ENCODE data around the gene CRELD2. TPM values are rescaled to one million over a fixed set of nuclear protein-coding genes. Genes with fewer than 3 reads are reported as not detected.

The CRELD2 gene
- total RNA-seq, 1 experiment from 2014 or later, result 71.1 TPM

DNA sequence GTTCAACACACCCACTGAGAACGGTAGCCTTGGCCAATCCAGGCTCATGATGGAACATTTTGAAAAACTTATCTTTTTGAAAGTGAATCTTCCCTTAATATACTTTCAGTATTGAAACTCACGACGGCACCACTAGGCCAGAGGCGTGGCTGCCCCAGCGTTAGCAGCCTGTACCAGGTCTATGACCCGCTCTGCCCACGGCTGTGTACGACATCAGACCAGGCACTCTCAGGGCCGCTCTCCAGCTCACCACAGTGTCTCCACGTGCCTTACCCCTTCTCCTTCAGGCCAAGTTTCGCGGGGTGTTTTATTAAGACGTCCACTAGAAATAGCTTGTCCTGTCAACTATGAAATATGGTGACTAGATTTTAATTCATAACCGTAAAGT, 31.4 kb upstream of the CRELD2 start:
- DNase-seq (ENCODE audit: low read depth), result no peak

DNA sequence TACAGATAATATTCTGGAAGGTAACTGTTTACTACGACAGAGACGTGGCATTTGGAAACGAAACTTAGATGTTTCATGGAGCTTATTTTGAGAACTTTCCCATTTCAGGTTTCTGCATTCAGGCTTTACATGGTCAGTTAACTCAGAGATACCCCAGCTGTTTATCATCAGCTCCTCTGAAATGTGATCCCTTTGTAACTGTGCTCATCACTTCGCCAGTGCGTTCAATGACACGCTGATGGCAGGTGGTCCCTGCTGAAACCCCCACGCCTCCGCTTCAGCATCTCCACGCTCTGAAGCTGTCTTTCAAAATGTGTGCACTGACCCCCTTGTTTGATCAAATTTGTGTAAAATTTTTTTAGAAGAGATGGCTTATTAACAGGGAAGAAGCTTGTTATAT, 30.7 kb upstream of the CRELD2 start:
- no peak for DNase-seq (ENCODE audit: low read depth)

DNA sequence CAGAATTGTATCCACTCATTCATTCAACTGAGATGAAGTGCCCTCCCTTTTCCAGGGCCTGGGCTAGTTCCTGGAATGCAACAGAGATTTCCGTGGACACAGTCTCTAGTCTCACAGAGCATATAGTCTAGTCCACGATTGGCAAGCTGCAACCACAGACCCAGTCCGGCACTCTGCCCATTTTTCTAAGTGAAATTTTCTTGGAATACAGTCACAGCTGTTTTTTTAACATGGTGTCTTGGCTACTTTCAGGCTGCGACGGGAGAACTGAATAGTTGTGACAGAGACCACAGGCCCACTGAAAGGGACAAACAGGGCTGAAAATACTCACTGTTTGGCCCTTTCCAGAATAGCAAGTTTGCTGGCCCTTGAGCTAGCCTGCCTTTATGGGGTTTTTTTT, 29.4 kb upstream of the CRELD2 start:
- no peak for DNase-seq (ENCODE audit: low read depth)

DNA sequence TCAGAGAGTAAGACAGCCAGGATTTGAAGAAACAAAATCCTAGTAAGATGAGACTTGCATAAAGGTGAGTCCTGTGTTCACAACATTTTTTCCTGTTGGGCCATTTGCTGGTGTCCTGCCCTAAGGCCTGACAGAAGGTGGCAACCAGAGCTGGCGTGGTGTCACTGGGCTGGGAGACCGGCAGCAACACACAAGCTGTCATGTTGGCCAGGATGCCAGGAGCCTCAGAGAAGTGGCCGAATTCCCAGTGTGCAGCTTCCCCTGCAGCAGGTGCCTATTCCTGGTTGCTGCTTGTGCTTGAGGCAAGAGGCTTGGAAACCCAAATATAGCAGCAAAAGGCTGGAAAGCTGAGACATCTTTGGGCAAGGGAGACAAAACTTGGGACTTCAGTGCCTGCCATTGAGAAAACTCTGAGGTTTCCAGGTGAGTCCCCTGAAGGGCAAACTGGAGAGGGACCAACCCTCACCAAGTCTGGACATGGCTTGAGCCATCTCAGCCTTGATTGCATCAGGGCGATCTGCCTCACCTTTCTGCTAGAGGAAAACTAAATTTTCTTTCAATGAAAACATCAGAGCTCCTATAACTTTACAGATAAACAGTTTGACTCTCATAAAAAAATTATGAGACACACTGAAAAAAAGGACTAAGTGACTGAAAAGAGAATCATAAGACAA, 26.1 kb upstream of the CRELD2 start:
- no peak for DNase-seq (ENCODE audit: low read depth)

DNA sequence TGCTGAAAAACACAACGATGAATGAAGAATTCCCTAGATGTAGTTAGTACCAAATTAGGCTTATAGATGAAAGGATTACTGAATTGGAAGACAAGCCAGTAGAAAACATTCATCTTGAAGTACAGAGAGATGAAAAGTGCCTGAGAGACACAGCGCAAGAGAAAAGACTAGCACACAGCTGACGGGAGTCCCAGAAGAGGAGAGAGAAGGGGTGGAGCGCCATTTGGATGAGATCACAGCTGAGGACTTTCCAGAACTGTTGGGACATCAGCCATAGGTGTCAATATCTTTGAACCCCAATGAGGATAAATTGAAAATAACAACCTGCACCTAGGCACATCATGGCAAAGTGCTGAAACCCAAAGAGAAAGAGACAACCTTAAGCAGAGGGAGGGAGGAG, 25.4 kb upstream of the CRELD2 start:
- DNase-seq (ENCODE audit: low read depth), result no peak

- DNase-seq (ENCODE audit: low read depth), result peak; percentile 40
These were observed 23.9 kb upstream of the CRELD2 start for GRCh38 chr22:49894322-49895054.

GRCh38 chr22:49896201-49896600, 22.2 kb upstream of the CRELD2 start:
- no peak for DNase-seq (ENCODE audit: low read depth)

- no peak for DNase-seq (ENCODE audit: low read depth)
These were observed 21.3 kb upstream of the CRELD2 start for GRCh38 chr22:49897015-49897684.

DNA sequence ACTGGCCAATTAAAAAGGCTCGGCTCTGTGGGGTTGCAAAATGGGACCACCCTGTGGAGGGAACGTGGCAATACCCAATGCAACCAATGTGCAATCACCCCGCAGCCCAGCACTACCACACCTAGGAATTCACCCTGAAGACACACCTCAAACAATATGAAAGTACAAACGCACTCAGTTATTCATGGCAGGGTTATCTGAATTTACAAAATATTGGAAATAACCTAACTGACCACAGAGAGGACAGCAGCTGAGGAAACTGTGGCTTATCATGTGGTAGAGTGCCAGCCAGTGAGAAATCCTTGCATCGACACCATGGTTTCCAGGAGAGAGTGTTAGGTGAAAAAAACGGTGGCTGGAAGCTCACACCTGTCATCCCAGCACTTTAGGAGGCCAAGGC, 18.9 kb upstream of the CRELD2 start:
- DNase-seq (ENCODE audit: low read depth), result no peak

GRCh38 chr22:49900441-49901230, 17.8 kb upstream of the CRELD2 start:
- DNase-seq (ENCODE audit: low read depth), result no peak

DNA sequence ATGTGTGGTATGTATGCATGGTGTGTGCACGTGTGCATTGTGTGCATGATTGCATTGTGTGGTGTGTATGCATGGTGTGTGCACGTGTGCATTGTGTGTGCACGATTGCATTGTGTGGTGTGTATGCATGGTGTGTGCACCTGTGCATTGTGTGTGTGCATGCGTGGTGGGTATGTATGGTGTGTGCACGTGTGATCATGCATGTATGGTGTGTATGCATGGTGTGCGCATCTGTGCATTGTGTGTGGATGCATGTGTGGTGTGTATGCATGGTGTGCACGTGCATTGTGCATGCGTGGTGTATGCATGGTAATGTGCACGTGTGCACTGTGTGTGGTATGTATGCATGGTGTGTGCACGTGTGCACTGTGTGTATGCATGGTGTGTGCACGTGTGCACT, 17.0 kb upstream of the CRELD2 start:
- DNase-seq (ENCODE audit: low read depth), result no peak

DNA sequence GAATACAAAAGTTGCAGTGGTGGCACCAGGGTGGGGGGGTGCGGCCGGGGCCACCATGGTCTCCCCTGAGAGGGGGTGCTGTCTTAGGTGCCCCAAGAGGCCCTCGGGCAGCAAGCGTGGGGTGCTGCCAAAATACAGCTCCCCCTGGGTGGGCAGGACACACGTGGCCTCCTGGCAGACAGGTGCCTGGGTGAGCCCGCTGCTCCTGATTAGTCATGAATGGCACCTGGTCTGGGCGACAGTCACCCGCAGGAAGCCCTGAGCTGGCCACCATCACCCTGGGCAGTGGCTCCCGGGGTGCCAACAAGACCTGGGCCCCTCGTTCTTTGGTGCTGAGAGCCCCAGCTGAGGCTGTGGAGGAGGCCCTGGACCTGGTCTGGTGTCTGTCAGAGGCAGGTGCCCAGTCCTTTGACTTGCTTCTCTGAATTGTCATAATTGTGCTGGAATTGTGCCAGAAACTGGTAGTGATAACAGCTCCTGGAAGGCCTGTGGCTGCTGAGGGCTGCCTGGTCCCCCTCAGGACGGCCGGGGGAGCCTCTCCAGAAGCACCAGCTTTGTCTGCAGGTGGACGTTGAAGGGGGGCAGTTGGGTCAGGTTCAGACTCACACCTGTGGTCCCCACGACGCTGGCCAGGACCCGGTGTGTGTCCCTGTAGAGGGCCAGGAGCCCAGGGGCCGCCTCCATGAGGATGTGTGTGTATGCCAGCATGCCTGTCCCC, 15.0 kb upstream of the CRELD2 start:
- DNase-seq (ENCODE audit: low read depth), result no peak

- no peak for DNase-seq (ENCODE audit: low read depth)
These were observed 14.4 kb upstream of the CRELD2 start for GRCh38 chr22:49904040-49904369.

- no peak for DNase-seq (ENCODE audit: low read depth)
These were observed 13.0 kb upstream of the CRELD2 start for GRCh38 chr22:49905465-49905864.

DNA sequence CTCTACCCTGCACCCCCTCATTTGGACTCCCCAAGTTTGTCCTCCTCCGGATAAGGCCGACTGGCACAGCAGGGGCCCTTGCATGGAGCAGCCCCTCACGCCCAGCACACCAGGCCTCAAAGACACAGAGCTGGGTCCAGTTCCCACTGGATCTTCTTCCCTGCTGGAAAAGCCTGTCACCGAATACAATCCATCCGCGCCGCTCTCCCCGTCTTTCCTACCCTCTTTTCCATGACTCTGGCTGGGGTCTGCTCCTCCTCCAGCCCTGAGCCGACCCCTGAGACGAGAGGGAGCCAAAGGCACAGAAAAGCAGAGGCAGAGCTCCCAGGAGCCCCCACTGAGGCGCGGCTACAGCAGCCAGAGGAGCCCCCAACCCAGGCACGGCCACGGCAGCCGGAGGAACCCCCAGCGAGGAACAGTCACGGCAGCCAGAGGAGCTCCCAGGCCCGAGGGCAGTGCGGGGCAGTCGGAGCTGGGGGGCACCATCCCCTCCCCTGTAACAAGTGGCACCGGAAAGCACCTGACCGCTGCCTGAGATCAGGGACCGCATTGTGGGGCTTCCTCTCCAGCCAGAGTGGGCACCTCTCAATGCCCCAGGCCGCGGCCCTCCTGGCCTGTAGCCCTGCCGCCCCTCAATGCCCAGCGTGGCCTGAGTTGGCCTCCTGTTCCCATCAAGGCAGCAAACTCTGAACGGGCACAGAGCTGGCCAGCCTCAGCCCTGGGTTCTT, 12.2 kb upstream of the CRELD2 start:
- no peak for DNase-seq (ENCODE audit: low read depth)

GRCh38 chr22:49906799-49907290, 11.6 kb upstream of the CRELD2 start:
- no peak for DNase-seq (ENCODE audit: low read depth)

- no peak for DNase-seq (ENCODE audit: low read depth)
These were observed 10.6 kb upstream of the CRELD2 start for GRCh38 chr22:49907807-49908206.

GRCh38 chr22:49909476-49910205, 8.8 kb upstream of the CRELD2 start:
- DNase-seq (ENCODE audit: low read depth), result no peak

DNA sequence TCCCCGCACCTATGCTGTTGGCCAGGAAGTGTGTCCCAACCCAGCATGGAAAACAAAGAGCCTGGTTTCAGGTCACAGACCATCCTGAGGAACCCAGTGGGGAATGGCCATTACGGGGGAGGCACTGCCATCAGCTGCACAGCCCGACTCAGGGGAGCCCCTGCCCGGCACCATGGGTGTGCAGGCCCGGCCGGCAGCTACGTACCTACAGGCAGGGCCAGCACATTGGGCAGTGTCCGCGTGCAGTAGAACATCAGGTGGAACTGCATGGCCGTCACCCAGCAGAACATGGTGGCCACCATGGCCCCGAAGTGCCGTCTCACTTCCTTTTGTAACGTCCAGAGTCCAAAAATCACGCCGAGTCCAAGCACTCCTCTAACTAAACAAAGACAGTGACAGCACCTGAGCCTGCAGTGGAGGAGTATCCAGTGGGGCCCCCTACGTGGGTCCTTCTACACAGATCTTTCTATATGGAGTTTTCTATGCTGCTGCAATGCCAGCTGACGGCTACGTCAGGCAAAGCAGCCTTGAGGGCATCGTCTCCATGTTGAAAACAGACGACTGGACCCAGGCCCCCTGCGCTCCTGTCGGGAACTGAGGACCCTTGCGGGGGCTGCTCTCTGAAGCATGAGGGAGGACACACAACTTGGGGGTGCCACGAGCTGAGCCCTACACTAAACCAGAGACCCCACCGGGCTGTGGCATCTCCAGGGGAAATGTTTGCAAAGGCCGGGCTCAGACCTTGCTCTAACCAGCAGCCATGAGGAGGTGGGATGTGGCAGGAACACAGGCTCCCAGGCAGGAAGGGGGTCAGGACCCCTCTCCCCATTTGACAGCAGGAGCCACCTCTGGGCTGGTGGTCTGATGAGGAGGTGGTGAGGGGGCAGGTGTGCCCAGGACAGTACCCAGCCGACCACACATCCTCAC, 7.9 kb upstream of the CRELD2 start:
- DNase-seq (ENCODE audit: low read depth), result no peak

Measured in LHCN-M2 (cell line).